Activated CD4-positive, alpha-beta T cell treated with anti-CD3 and anti-CD28 coated beads, Interleukin-10, Interleukin-2, amounts not matched to agents 100 ng/mL and 50 ng/mL, durations not matched to agents 16 hours and 8 hours (primary cell): Measurements from ENCODE around the gene DNAJA2.
"Not testable (repeated sequence)": the region's sequence is repeated elsewhere in the genome, so short reads cannot be mapped to it uniquely, and the experiment has no call there.

Experiments
- DNase-seq: peaks from one replicate; pipeline ENCODE4 v3.0.0-alpha.2; 2020

Gene DNAJA2

GRCh38 chr16:46973207-46973995 lies at the start of gene DNAJA2:
TSS of gene DNAJA2 (minus strand) at chr16:46973674. CDS start at chr16:46973572, 102 bp downstream.
- peak; percentile 94 for DNase-seq

- DNase-seq = no peak
Measured at GRCh38 chr16:47019568-47019967, 46.1 kb upstream of the DNAJA2 start.

- DNase-seq = peak; percentile 83
Measured at GRCh38 chr16:47018223-47018891, 44.9 kb upstream of the DNAJA2 start.

GRCh38 chr16:47017636-47018035 lies 44.2 kb upstream of the DNAJA2 start:
- no peak for DNase-seq

GRCh38 chr16:47016700-47017133 lies 43.2 kb upstream of the DNAJA2 start:
- peak; percentile 71 for DNase-seq

- no peak for DNase-seq
Measured at GRCh38 chr16:47013910-47014309, 40.4 kb upstream of the DNAJA2 start.

- no peak for DNase-seq
Measured at GRCh38 chr16:47013172-47013571, 39.7 kb upstream of the DNAJA2 start.

GRCh38 chr16:47010812-47011211 lies 37.3 kb upstream of the DNAJA2 start:
- not testable (repeated sequence) for DNase-seq

GRCh38 chr16:47008612-47009011 lies 35.1 kb upstream of the DNAJA2 start:
- DNase-seq = no peak

GRCh38 chr16:47008174-47008573 lies 34.7 kb upstream of the DNAJA2 start:
- no peak for DNase-seq

GRCh38 chr16:47004652-47005051 lies 31.2 kb upstream of the DNAJA2 start:
- no peak for DNase-seq

- not testable (repeated sequence) for DNase-seq
Measured at GRCh38 chr16:47000066-47000465, 26.6 kb upstream of the DNAJA2 start.

GRCh38 chr16:46997844-46998243 lies 24.4 kb upstream of the DNAJA2 start:
- DNase-seq = no peak

GRCh38 chr16:46996952-46997458 lies 23.5 kb upstream of the DNAJA2 start:
- DNase-seq = no peak

GRCh38 chr16:46996391-46996790 lies 22.9 kb upstream of the DNAJA2 start:
- no peak for DNase-seq

GRCh38 chr16:46991729-46992704 lies 18.5 kb upstream of the DNAJA2 start:
- DNase-seq = no peak

GRCh38 chr16:46986896-46987295 lies 13.4 kb upstream of the DNAJA2 start:
- no peak for DNase-seq

- DNase-seq = no peak
Measured at GRCh38 chr16:46986438-46986837, 13.0 kb upstream of the DNAJA2 start.

- DNase-seq = no peak
Measured at GRCh38 chr16:46982335-46982734, 8.9 kb upstream of the DNAJA2 start.

GRCh38 chr16:46980926-46981325 lies 7.5 kb upstream of the DNAJA2 start:
- no peak for DNase-seq

- DNase-seq = peak; percentile 21
Measured at GRCh38 chr16:46976550-46976949, 3.1 kb upstream of the DNAJA2 start.

GRCh38 chr16:46975908-46976470 lies 2.5 kb upstream of the DNAJA2 start:
- DNase-seq = no peak
